ENCODE results near the gene MYO1A. TPM values are rescaled to one million over a fixed set of nuclear protein-coding genes. Genes with fewer than 3 reads are reported as not detected.

The MYO1A gene
- polyA plus RNA-seq, 2 of the 4 experiments (the other 2 are of a cell fraction), result 0.67 to 1.9 TPM

- no peak overlapping the region for H3K4me2 ChIP-seq
- peak overlapping the region in 1 of 2 experiments; percentile 47; a peak in 2 of 6 replicates for H3K27ac ChIP-seq
- H3K4me3 ChIP-seq, result no peak overlapping the region
- no peaks in the 10 kb centered on the region for H3K9me3 ChIP-seq
- DNase-seq (ENCODE audit: low read depth in 1 of 2, low spot score in 1 of 2) (peak; percentile 59 to 64), ATAC-seq (peak in 1 of 2 experiments; percentile 42; a peak in 3 of 6 replicates), FAIRE-seq (no peak)
- TF ChIP-seq BHLHE40 (IDR thresholded peaks at IDR 0.05; ENCODE audit: low read depth, low read length), result no peak
- TF ChIP-seq BCL3 (IDR thresholded peaks at IDR 0.05), result no peak
- no peak for TF ChIP-seq ZSCAN20 (CRISPR knock-in tag; IDR thresholded peaks at IDR 0.05)
- no peak; the same call in 1 of the 2 replicates for TF ChIP-seq NFE2L2 (conservative IDR thresholded peaks at IDR 0.05; ENCODE audit: low read length)
- TF ChIP-seq HEYL (CRISPR knock-in tag; IDR thresholded peaks at IDR 0.05), result no peak
- TF ChIP-seq CTCF (IDR thresholded peaks at IDR 0.05), result peak; percentile 60
- 0 out of 2 replicates have a peak, but pooled peaks have one; percentile 26 for TF ChIP-seq HOXB5 (CRISPR knock-in tag; IDR thresholded peaks at IDR 0.05)
- TF ChIP-seq RAD21 (conservative IDR thresholded peaks at IDR 0.05 in 1 of 2, IDR thresholded peaks at IDR 0.05 in 1 of 2), result peak; percentile 73 to 77; a peak in 3 of 5 replicates
- TF ChIP-seq NPAS2 (CRISPR knock-in tag; IDR thresholded peaks at IDR 0.05; ENCODE audit: borderline replicate concordance), result no peak
- no peak for TF ChIP-seq CBX8 (IDR thresholded peaks at IDR 0.05)
- no peak for TF ChIP-seq CEBPB (IDR thresholded peaks at IDR 0.05)
- POLR2A ChIA-PET, result interaction anchor here (2.1 kb wide), 1 partner anchor 15 kb away, joined by 7 read pairs; the partner anchor contains the start of gene NEMP1
- peaks cover 11% of the 10 kb centered on the region; the same call in 2 of the 3 replicates for H3K4me1 ChIP-seq
- 70% methylated on average over 22 of the region's 24 CpGs for WGBS (ENCODE audit: missing lambda C conversion rate)
- CTCF ChIA-PET, result interaction anchor here (0.8 to 18.3 kb wide), 13 partner anchors 8 to 106 kb away, joined by 3 to 330 read pairs (median 10); partner anchors contain the start of genes MYO1A, NEMP1 and STAT6
These were observed 43.7 kb upstream of the MYO1A start for GRCh38 chr12:57093415-57094207.

- H3K4me3 ChIP-seq, result no peak overlapping the region
- FAIRE-seq, result no peak
- no peak for TF ChIP-seq ZC3H11A (IDR thresholded peaks at IDR 0.05)
- TF ChIP-seq SMC3 (IDR thresholded peaks at IDR 0.05), result peak; percentile 71; the same call in 2 of the 3 replicates
- no peak for DNase-seq (ENCODE audit: low read depth in 1 of 2, low spot score in 1 of 2)
- WGBS (ENCODE audit: missing lambda C conversion rate), result 82% methylated on average over 3 of the region's 4 CpGs
- ChIA-PET CTCF (interaction anchor here (0.7 to 18.3 kb wide), 17 partner anchors 9 to 105 kb away, joined by 3 to 330 read pairs (median 8); partner anchors contain the start of genes MYO1A, NEMP1, STAT6 and ZBTB39), POLR2A (interaction anchor here (2.1 to 6.8 kb wide), 2 partner anchors 14 to 18 kb away, joined by 7 to 143 read pairs; partner anchors contain the start of genes NEMP1 and STAT6)
- H3K4me1 ChIP-seq, result peaks cover 14% of the 10 kb centered on the region; the same call in 2 of the 3 replicates
- no peaks in the 10 kb centered on the region for H3K9me3 ChIP-seq
- H3K4me2 ChIP-seq, result no peak overlapping the region
- no peak overlapping the region for H3K27ac ChIP-seq
- ATAC-seq, result no peak
These were observed 43.0 kb upstream of the MYO1A start for GRCh38 chr12:57092876-57093414.

GRCh38 chr12:57092529-57092862 is 42.6 kb upstream of the MYO1A start:
- Histone ChIP-seq H3K9me3 (no peaks in the 10 kb centered on the region), H3K27ac (no peak overlapping the region), H3K4me3 (no peak overlapping the region), H3K4me1 (peaks cover 15% of the 10 kb centered on the region; the same call in 2 of the 3 replicates), H3K4me2 (no peak overlapping the region)
- FAIRE-seq (no peak), ATAC-seq (no peak), DNase-seq (ENCODE audit: low read depth in 1 of 2, low spot score in 1 of 2) (no peak)
- ChIA-PET CTCF (interaction anchor here (0.7 to 18.3 kb wide), 20 partner anchors 9 to 337 kb away, joined by 3 to 330 read pairs (median 4); partner anchors contain the start of genes MYO1A, NEMP1, STAT6 and ZBTB39), POLR2A (interaction anchor here (1.4 to 6.8 kb wide), 3 partner anchors 10 to 19 kb away, joined by 6 to 143 read pairs (median 7); partner anchors contain the start of genes NEMP1 and STAT6)
- 87% methylated on average over 5 of the region's 5 CpGs for WGBS (ENCODE audit: missing lambda C conversion rate)
- TF ChIP-seq E2F6 (IDR thresholded peaks at IDR 0.05; ENCODE audit: borderline replicate concordance, low read depth) (no peak), EHF (CRISPR knock-in tag; IDR thresholded peaks at IDR 0.05) (no peak), KDM5A (IDR thresholded peaks at IDR 0.05) (no peak), FOSB (CRISPR knock-in tag; IDR thresholded peaks at IDR 0.05) (no peak), BCL3 (IDR thresholded peaks at IDR 0.05) (no peak), MAFK (IDR thresholded peaks at IDR 0.05; ENCODE audit: partially characterized antibody) (no peak), POLR2A (IDR thresholded peaks at IDR 0.05; ENCODE audit: low read length) (no peak), MYC (IDR thresholded peaks at IDR 0.05; ENCODE audit: borderline replicate concordance, low read length) (no peak), RAD21 (conservative IDR thresholded peaks at IDR 0.05 in 1 of 2, IDR thresholded peaks at IDR 0.05 in 1 of 2) (no peak), REST (IDR thresholded peaks at IDR 0.05) (no peak), HOXA7 (CRISPR knock-in tag; IDR thresholded peaks at IDR 0.05) (no peak), ZC3H11A (IDR thresholded peaks at IDR 0.05) (no peak)
